ENCODE measurements around the gene CRACR2A.

The CRACR2A gene

GRCh38 chr12:3615862-3616261 is 137.0 kb downstream of the CRACR2A start:
- TF ChIP-seq CTCF (IDR thresholded peaks at IDR 0.05; ENCODE audit: extremely low read depth, missing control alignments): no peak
- no peak for DNase-seq (ENCODE audit: low spot score)

- TF ChIP-seq CTCF (IDR thresholded peaks at IDR 0.05; ENCODE audit: extremely low read depth, missing control alignments): no peak
- DNase-seq (ENCODE audit: low spot score): no peak
Observed at GRCh38 chr12:3614806-3615466, 138.0 kb downstream of the CRACR2A start.

GRCh38 chr12:3613641-3614395 is 139.1 kb downstream of the CRACR2A start:
- no peak for TF ChIP-seq CTCF (IDR thresholded peaks at IDR 0.05; ENCODE audit: extremely low read depth, missing control alignments)

DNA sequence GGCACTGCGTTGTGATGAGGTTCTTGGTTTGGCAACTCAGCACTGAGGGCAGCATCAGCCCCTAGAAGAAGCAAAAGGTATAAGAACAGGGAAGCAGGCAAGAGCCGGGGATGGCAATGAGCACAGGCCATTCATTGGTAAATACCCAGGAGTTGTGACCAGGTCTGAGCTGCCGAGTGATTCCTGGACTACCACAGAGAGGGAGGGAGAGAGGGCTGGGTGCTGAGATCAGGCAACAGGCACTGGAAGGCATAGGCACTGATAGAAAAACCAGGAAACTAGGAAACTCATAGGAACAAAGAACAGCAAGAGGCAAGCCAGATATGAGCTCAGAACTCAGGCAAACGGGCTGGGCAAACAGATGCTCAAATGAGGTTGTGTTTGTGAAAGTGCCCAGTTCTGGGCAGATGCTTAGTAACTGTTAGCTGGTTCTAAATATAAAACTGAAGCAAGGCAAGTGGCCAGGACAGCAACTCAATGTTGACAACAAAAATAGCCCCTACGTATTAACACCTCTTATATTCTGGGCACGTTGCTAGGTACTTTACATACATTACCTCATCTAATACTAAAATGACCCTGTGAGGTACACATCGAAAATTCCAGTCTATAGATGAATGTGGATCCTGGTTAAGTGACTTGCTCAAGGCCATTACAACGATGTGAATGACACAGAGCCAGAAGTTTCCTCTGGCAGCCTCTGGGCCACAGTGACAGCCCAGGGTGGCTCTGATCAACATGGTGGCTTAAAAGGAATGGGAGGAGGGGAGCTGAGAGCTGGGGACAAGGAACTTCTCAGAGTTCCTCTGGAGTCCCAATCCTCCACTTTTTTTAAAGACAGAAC is 140.8 kb downstream of the CRACR2A start:
- no peak for TF ChIP-seq CTCF (IDR thresholded peaks at IDR 0.05; ENCODE audit: extremely low read depth, missing control alignments)
- no peak for DNase-seq (ENCODE audit: low spot score)

More at GRCh38 chr12:3613641-3614395, 139.1 kb downstream of the CRACR2A start:
- no peak for DNase-seq (ENCODE audit: low spot score)

DNA sequence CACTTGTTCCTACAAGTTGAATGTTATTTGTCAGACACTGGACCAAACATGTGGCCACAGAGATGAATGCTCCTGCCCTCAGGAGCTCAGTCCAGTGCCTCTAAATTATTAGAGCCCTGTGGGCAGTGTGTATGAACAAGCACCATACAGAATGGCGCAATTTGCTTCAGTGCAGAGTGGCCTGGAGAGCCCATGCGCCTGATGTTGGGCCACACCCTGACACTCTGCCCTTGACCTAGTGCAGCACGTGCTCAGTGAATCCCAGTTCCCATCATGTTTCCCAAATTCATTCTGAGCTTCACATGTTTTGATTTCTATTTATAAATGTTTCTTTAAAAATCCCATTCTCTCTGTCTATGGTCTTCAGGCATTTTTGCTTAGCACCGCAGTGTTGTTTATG is 145.1 kb downstream of the CRACR2A start:
- TF ChIP-seq CTCF (IDR thresholded peaks at IDR 0.05; ENCODE audit: extremely low read depth, missing control alignments): no peak
- DNase-seq (ENCODE audit: low spot score): no peak

- no peak for TF ChIP-seq CTCF (IDR thresholded peaks at IDR 0.05; ENCODE audit: extremely low read depth, missing control alignments)
- no peak for DNase-seq (ENCODE audit: low spot score)
Observed at GRCh38 chr12:3607039-3607720, 145.7 kb downstream of the CRACR2A start.

Measured in GM20000 (cell line).